HG03025 (cell line): Measurements from ENCODE around the gene GPR149.

Experiments used
- ATAC-seq: cut with Tn5 transposase; IDR thresholded peaks from one replicate; pipeline ENCODE4 v1.9.1; 2021; ENCODE audit warnings: mild to moderate bottlenecking, moderate library complexity; ENCODE audit not compliant: unreplicated experiment, low FRiP score

Gene GPR149

DNA sequence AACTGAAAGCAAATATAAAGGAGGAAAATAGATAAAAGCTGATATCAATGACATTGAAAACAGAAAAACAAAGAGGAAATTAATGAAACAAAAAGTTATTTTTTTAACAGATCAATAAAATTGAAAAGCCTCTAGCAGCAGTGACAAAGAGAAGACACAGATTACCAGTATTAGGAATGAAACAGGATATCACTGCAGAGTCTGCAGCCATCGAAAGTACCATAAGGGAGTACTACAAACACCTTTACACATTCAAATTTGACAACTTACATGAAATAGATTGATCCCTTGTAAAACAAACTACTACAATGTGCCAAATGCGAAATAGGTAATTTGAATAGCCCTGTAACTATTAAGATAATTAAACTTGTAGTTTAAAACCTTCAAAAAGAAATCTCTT lies 80.8 kb downstream of the GPR149 start:
- no peak for ATAC-seq

DNA sequence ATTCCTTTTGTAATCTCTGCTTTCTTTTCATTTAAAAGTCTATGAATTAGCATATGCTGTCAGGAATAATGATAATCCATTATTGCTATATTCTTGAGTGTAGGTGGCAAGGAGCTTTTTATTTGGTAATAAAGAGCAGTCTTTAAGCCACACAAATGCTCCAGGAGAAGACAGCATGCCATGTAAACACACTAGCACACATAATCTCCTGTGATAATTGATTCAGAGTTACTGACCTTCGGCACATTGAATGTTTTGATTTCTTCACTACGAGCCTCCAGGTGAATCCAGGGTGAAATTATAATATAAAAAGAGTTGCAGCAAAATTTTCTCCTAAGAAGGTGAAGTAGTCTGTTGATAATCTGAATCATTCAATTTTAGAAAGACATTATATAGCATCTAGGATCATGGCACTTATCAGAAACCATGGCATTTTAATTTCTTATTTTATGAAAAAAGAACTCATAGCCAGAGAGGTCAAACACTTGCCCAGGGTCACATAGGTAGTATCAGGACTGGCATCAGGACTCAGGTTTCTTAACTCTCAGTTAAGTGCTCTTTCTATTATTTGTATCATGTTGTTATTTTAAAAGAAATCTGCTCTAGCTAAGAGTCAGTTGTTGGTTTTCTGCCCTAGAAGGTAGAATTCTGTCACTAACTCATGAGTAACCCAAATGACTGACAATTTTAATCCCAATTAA lies 84.4 kb downstream of the GPR149 start:
- no peak for ATAC-seq

DNA sequence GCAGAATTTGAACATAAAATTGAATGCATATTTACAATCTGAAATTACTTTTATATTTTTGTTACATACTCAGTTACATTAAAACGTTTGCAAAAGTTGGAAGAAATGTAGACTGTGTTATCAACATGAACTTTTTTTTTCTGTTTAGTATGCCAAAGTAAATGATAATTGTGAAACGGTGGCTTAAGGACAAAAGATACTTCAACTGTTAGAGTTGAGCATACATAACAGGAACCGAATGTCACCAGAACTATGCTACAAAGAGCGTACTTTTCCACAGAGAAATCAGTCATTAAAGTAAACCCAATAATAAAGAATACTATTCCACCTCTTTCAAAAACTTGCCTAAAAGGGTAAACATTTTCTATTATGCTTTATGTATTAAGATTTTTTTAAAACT lies 91.4 kb downstream of the GPR149 start:
- ATAC-seq, result no peak

DNA sequence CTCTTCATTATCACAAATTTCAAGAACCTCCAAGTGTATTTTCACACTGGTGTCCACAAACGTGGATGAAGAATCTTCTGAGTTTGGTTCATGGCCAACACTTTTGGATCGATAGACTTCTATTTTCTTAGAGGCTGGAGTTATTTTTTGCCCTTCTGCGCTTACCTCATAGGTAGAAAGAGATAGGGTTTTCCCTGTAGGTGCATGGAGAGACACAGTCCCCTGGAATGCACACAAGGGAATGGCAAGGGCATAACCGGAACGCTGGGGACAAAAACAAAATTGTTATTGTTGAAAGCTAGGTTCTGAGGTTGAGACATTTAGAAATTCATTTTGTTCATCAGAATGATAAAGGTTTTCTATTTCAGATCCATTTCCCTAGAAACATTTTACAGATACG lies 92.0 kb downstream of the GPR149 start:
- ATAC-seq, result no peak

DNA sequence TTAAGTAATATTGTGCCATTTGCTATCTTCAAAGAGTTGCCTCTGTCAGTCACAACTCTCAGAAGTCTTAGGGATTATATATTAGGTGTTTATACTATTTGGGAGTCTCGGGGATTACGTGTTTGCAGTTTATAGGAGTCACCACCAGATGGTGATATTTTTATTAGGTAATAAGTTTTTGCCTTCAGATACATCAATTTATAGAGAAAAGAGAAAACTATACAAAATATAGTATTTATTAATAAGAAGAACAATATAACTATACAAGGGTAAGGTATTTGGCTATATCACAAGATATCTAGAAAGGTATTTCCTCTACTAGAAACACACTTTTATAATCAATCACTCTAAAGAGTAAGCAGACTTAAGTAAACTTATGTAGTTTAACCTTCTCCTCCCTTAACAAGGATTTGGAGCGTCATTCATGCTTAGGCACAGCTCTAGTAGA lies 95.0 kb downstream of the GPR149 start:
- no peak for ATAC-seq

DNA sequence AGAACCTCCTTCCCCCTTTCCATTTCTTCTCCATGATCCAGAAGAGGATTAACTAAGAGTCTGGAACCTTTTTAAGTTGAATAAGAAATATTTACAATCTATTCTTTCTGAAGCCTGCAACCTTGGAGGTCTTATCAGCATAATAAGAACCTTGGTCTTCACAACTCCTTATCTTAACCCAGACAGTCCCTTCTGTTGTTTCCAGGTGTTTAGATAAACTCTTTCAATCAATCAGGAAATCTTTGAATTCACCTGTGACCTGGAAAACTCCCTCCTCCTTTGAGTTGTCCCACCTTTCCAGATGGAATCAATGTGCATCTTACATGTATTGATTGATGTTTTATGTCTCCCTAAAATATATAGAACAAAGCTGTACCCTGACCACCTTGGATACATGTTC lies 102.1 kb downstream of the GPR149 start:
- no peak for ATAC-seq

DNA sequence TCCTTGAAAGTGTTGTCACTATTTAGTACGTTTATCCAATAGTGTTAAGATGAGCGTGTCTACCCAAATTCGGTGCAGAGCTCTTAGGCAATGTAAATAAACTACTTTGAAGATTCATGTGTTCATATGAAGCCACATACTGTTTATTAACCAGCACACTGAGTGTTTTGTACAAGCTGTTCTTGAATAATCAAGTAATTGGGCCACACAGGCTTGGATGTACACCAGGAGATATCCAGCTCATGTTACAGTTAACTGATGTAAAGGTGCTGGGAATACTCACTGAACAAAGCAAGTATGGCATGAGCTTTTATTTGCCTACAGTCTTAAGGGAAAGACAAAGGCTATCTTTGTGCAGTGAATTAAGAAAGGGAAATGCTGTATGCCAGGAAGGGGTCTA lies 105.1 kb downstream of the GPR149 start:
- no peak for ATAC-seq

DNA sequence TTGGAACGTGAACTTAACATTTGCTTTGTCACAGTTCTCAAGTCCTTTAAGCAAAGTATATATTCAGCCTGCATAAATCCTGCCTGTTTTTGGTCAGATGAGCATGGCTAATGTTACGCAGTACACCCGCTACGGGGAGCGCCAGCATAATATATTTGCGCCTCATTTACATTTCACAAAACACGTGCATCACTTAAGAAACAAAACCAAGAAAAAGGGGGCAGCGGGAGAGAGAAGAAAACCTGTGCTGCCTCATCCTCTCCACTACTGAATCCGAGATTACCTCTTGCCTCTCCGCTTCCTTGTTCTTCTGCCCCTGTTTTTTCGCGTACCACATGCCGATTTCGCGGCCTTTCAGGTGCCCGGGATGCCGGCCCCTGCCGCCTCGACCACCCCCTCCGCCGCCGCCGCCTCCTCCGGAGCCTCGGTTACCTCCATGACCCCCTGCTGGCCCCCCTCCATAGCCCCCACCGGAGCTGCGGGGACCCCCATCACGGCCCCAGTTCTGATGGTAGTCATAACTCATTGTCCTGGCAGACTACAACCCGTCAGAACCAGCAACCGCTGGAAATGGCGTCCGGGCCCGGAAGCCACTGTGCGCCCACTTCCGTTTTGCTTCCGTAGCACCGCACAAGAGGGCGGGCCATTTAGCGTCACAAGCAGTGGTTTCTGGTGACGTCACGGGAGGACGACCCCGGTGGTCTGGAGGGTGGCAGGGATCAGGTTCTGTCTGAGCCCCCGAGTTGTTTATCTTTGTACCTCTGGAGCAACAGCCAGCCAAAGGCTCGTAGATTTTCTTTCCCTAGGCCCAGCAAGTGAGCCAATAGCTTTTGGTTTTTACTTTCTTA lies 105.9 kb downstream of the GPR149 start, which contains the start of gene DHX36:
TSS of gene DHX36 (minus strand) at position 597 of the 848 bp plus-strand sequence. CDS start at position 526, 71 bp downstream.
- ATAC-seq, result peak; percentile 95

DNA sequence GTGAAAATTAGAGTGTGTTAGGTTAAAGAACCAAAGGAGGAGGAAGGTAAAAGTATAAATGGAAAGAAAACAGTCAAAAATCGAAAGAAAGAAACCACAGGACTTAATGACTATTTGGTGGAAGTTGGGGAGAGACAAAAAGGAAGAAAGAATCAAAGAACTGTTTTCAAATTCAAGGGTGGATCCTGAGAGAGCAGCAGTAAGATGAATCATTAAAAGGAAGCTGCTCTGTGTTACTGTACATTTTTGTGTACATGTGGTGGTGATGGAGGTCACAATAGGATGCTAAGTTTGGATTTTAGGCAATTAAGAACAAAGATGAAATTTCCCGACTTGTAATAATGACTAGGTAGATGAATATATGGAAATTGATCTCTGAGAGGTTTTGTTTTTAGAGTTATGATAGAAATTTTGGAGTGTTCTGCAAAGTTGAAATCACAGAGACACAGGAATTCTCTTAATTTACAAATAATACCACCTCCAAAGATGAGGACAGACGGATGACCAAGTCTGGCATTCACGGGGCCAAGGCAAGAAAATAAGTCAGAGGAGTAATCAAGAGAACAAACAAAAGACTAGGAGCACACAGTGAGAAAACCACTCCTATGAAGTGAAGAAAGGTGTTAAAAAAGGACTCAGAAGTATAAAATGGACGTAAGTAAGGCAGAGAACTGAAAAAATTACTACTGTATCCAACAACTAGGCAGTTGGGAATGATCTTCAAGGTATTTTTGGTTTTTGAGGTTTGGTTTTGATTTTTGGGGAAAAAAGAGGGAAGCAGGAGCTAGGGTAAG lies 112.8 kb downstream of the GPR149 start:
- no peak for ATAC-seq

DNA sequence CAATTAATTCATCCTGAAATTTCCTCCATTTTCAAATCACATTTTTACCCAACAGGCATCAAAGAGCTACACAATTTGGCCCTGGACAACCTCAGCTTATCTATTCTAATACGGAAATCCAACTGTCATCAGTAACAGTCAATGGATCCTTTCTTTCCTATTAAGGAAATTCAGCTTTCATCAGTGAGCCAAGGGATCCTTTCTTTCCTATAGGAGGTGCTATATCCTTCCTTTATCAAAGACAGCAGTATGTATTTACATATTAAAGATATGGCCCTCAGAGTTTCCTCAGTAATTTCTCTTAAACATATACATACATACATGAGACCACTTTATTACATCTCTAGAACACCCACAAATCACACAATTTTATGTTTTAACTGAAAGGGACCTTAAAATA lies 115.8 kb downstream of the GPR149 start:
- no peak for ATAC-seq

DNA sequence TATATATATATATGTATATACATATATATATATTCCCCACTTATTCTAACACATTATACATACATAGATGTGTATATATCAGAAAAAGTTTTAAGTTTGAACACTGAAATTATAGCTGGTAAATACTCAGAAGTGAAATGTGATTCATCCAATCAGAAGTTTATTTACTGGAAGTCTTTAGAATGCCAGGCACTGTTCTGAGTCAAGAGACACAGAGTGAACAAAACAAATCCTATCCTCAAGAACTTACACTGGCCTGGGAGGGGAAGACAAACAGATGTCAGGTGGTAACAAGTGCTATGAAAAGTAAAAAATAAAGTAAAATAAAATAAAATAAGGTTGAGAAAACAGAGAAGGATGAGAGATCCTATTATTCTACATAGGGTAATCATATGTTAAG lies 119.2 kb downstream of the GPR149 start:
- ATAC-seq, result no peak

DNA sequence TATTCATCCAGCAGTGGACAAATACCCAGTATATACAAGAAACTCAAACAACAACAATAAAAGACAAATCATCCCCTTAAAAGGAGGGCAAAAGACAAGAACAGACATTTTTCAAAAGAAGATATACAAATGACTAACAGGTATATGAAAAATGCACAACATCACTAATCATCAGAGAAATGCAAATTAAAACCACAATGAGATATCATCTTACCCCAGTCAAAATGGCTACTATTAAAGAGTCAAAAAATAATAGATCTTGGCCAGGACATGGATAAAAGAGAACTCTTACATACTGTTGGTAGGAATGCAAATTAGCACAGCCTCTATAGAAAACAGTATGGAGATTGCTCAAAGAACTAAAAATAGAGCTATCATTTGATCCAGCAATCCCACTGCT lies 122.6 kb downstream of the GPR149 start:
- no peak for ATAC-seq

DNA sequence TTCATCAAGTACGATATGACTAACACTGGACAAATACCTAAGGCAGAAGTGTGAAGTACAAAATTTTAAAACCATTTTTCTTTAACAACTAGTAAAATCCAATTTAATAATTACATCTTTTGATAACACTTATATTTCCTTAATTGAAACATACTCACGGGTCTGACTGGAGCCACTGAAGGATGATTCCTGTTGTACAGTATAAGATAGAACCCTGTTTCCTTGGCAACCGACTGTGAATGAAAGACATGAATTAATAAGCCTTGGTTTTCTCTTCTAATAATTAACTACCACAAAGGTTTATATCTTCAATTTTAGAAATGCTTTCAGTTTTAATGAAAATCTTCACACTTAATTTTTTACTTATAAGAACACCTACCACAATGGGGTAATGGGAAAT lies 125.1 kb downstream of the GPR149 start:
- no peak for ATAC-seq

DNA sequence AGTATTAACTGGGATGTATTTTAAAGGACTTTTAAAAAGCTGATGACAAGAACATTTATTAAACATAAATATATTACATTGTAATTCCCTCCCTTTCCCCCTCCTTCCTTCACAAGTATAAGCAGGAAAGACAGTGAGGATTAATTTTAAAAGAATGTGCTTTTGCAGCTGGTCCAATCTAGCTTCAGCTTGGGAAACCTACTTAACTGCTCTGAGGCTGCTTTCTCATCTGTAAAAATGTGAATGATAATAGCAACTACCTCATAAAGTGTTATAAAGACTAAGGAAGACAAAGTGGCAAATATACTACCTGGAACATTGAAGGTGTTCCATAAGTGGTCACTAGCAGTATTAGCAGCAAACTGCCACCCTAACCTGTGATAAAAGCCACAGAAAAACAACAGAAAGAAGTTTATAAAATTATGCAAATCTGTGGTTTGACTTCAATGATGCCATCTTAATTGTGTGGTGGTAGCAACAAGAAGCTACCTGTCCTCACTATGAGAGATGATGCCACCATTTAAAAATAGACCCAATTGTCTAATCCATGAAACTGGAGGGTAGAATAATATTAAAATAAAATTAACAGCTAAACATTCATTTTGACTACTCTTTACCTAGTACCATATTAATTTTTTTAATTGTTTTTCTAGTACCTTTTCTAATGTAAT lies 125.7 kb downstream of the GPR149 start:
- ATAC-seq, result no peak

DNA sequence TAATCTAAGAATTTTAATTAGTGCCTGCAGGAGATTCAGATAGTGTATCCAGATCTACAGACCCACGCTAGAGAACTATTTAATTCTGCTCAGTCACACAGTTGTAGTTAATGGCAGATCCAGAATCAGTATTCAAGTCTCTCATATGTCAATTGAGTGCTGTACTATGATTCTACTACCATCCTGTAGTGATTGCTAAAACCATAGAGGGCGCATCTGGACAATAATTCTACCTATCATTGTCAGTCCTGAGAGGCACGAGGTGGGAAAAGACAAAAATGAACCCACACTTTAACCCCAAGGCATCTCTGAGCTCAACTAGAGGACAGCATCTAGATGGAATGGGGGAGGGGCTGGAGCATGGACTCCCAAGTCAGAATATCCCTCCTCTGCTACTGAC lies 128.4 kb downstream of the GPR149 start:
- ATAC-seq, result no peak

DNA sequence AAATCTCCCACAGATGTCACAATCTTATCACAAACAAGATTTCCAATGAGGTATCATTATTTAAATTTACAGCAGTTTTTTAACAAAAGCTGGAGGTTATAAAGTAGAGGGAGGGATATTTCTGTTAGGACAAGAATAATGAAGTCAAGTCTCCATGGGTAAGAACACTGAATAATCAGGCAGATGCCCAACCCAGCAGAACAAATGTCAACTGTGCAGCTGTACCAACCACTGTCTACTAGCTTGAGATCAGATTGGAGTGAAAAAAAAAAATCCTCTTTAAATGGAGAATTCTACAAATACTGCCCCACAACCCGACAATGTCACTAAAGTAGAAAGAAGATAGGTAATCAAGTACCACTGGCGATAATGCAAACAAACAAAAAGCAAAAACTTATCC lies 136.0 kb downstream of the GPR149 start:
- no peak for ATAC-seq

DNA sequence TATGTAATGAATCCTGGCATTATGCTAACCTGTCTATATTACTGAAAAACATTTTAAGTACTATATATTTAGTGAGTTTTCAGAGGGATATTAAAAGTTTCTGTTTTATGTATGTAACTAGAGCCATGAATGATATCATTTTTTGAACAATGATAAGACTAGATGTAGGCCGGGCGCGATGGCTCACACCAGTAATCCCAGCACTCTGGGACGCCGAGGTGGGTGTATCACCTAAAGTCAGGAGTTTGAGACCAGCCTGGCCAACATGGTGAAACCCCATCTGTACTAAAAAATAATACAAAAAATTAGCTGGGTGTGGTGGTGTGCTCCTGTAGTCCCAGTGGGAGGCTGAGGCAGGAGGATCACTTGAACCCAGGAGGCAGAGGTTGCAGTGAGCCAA lies 139.8 kb downstream of the GPR149 start:
- no peak for ATAC-seq
